Neural cell (in vitro differentiated cells): ENCODE results near the gene IDUA.

Source experiments
- CTCF ChIP-seq: fragments of 450-650 bp; IDR thresholded peaks from 2 replicates; pipeline ENCODE4 v1.5.1; 2014; ENCODE audit warnings: antibody characterized with exemption, mild to moderate bottlenecking, moderate library complexity; ENCODE audit not compliant: poor library complexity, severe bottlenecking
- EP300 ChIP-seq: fragments of 450-650 bp; conservative IDR thresholded peaks from 2 replicates; pipeline ENCODE4 v1.6.1; 2014; ENCODE audit warnings: antibody characterized with exemption, mild to moderate bottlenecking, moderate library complexity; ENCODE audit not compliant: poor library complexity, severe bottlenecking
- EZH2 ChIP-seq: fragments of 200-600, 300-800 bp; shearing (Covaris generic), sonication (generic); IDR thresholded peaks from 2 replicates; pipeline ENCODE4 v1.6.1; 2014; ENCODE audit warnings: antibody characterized with exemption, low read length, borderline replicate concordance, mild to moderate bottlenecking; ENCODE audit not compliant: insufficient read depth, poor library complexity, severe bottlenecking
- POLR2AphosphoS5 ChIP-seq: IDR thresholded peaks from 2 replicates; pipeline ENCODE4 v1.6.1; 2012
- RAD21 ChIP-seq: fragments of 450-650 bp; conservative IDR thresholded peaks from 2 replicates; pipeline ENCODE4 v1.6.1; 2014; ENCODE audit warnings: antibody characterized with exemption, mild to moderate bottlenecking, moderate library complexity
- REST ChIP-seq: IDR thresholded peaks from 2 replicates; pipeline ENCODE4 v1.6.1; 2012; ENCODE audit warnings: borderline replicate concordance
- TAF1 ChIP-seq: IDR thresholded peaks from 2 replicates; pipeline ENCODE4 v1.6.1; 2012; ENCODE audit warnings: low read depth

GRCh38 chr4:1004071-1004418 is 17.2 kb downstream of the IDUA start:
- TF ChIP-seq CTCF (no peak), REST (no peak), EZH2 (no peak), RAD21 (no peak), TAF1 (no peak), POLR2AphosphoS5 (no peak), EP300 (no peak)
